H1 (cell line): ENCODE data around the gene RNF220. TPM values are rescaled to one million over a fixed set of nuclear protein-coding genes. Genes with fewer than 3 reads are reported as not detected.

Experiments
- CTCF ChIA-PET: fragments of 300-600 bp; sonication (Branson Sonifier 250); formaldehyde crosslinking; loops from one replicate; lab custom pipeline; 2021; ENCODE audit not compliant: partially characterized antibody; lab: Charles Lee
- POLR2A ChIA-PET: fragments of 300-600 bp; sonication (Branson Sonifier 250); formaldehyde crosslinking; loops from one replicate; lab custom pipeline; 2021; ENCODE audit warnings: inconsistent platforms; ENCODE audit not compliant: partially characterized antibody; lab: Charles Lee
- DNase-seq, 2 experiments: peaks; one replicate each; pipeline versions ENCODE4 v3.0.0 to v3.0.0-alpha.2; 2010 to 2022; ENCODE audit warnings: low spot score in 2 of 2, low read depth in 1 of 2, mixed read lengths in 1 of 2
- FAIRE-seq: peaks from 2 replicates; lab custom pipeline; 2011; peaks lifted over from hg19 to GRCh38; lab: Jason Lieb, UNC
- H2AFZ ChIP-seq: 2 replicates; pipeline ENCODE4 v1.8.1; 2012; ENCODE audit warnings: low read length, inconsistent platforms
- H2AK5ac ChIP-seq: 2 replicates; pipeline ENCODE4 v1.6.1; 2013; ENCODE audit warnings: low read depth, low read length
- H2BK120ac ChIP-seq: replicated peaks from 2 replicates; pipeline ENCODE3; 2013; ENCODE audit warnings: low read depth, low read length, inconsistent platforms
- H2BK12ac ChIP-seq: 2 replicates; pipeline ENCODE4 v1.6.1; 2013; ENCODE audit warnings: low read depth, low read length
- H2BK15ac ChIP-seq: 2 replicates; pipeline ENCODE4 v1.6.1; 2013; ENCODE audit warnings: low read length
- H2BK20ac ChIP-seq: 2 replicates; pipeline ENCODE4 v1.6.1; 2013; ENCODE audit warnings: low read length
- H2BK5ac ChIP-seq: 2 replicates; pipeline ENCODE4 v1.6.1; 2013; ENCODE audit warnings: low read depth, low read length
- H3K14ac ChIP-seq: 2 replicates; pipeline ENCODE4 v1.6.1; 2013; ENCODE audit warnings: inconsistent platforms; ENCODE audit not compliant: insufficient read length
- H3K18ac ChIP-seq: 2 replicates; pipeline ENCODE4 v1.6.1; 2013; ENCODE audit warnings: low read length; ENCODE audit errors: extremely low read depth
- H3K23ac ChIP-seq: 2 replicates; pipeline ENCODE4 v1.6.1; 2013; ENCODE audit warnings: inconsistent platforms; ENCODE audit not compliant: insufficient read length
- H3K23me2 ChIP-seq: 2 replicates; pipeline ENCODE4 v1.6.1; 2013; ENCODE audit warnings: low read depth, low read length
- H3K27ac ChIP-seq: 2 replicates; pipeline ENCODE4 v1.6.1; 2011; ENCODE audit warnings: low read depth, low read length, inconsistent platforms
- H3K27me3 ChIP-seq, 4 experiments: replicated peaks in 1 of 4; 1 replicate in 1 of 4; 2 replicates in 3 of 4; pipeline versions ENCODE4 v1.6.1 to v1.8.1; 2011 to 2013; ENCODE audit warnings: low read length in 3 of 4, mild to moderate bottlenecking in 3 of 4, inconsistent platforms in 2 of 4, mixed read lengths in 2 of 4, moderate library complexity in 1 of 4; ENCODE audit not compliant: control insufficient read depth in 3 of 4, insufficient read depth in 3 of 4; ENCODE audit errors: extremely low read depth in 1 of 4
- H3K36me3 ChIP-seq, 4 experiments: 2 replicates each; pipeline versions ENCODE4 v1.6.1 to v1.8.1; 2011 to 2013; ENCODE audit warnings: mild to moderate bottlenecking in 4 of 4, low read length in 3 of 4, moderate library complexity in 2 of 4, control low read depth in 1 of 4, inconsistent platforms in 1 of 4; ENCODE audit not compliant: insufficient read depth in 4 of 4, control insufficient read depth in 2 of 4
- H3K4ac ChIP-seq: replicated peaks from 2 replicates; pipeline ENCODE3; 2013; ENCODE audit warnings: low read length, low read depth, mixed read lengths, inconsistent platforms; ENCODE audit not compliant: insufficient read length
- H3K4me1 ChIP-seq, 4 experiments: replicated peaks in 1 of 4; 1 replicate in 1 of 4; 2 replicates in 3 of 4; pipeline versions ENCODE4 v1.6.1 to v1.8.1; 2011 to 2013; ENCODE audit warnings: low read length in 3 of 4, inconsistent platforms in 2 of 4, mixed read lengths in 1 of 4; ENCODE audit not compliant: insufficient read depth in 4 of 4, control insufficient read depth in 3 of 4
- H3K4me2 ChIP-seq, 2 experiments: 2 replicates each; pipeline versions ENCODE4 v1.6.1 to v1.8.1; 2011 to 2013; ENCODE audit warnings: low read depth in 2 of 2, low read length in 2 of 2, control low read depth in 1 of 2, inconsistent platforms in 1 of 2, mild to moderate bottlenecking in 1 of 2; ENCODE audit not compliant: insufficient read depth in 1 of 2
- H3K4me3 ChIP-seq, 4 experiments: fragments of 200-600, 300-600 bp in 1 of 4; sonication (generic), shearing (Covaris generic), sonication (Bioruptor Twin) in 1 of 4; 2 replicates each; pipeline versions ENCODE4 v1.5.1 to v1.8.1; 2011 to 2016; ENCODE audit warnings: low read length in 4 of 4, low read depth in 3 of 4, control low read depth in 2 of 4, inconsistent platforms in 2 of 4, mild to moderate bottlenecking in 2 of 4, mixed read lengths in 1 of 4, moderate library complexity in 1 of 4; ENCODE audit not compliant: insufficient read depth in 2 of 4; ENCODE audit errors: extremely low read depth in 1 of 4
- H3K56ac ChIP-seq: replicated peaks from 2 replicates; pipeline ENCODE3; 2013; ENCODE audit warnings: low read depth, mild to moderate bottlenecking, mixed read lengths, low read length, inconsistent platforms; ENCODE audit not compliant: insufficient read length
- H3K79me1 ChIP-seq: 2 replicates; pipeline ENCODE4 v1.6.1; 2013; ENCODE audit warnings: low read depth, low read length, control low read depth
- H3K79me2 ChIP-seq, 2 experiments: 2 replicates each; pipeline versions ENCODE4 v1.6.1 to v1.8.1; 2012 to 2013; ENCODE audit warnings: low read length in 2 of 2, mild to moderate bottlenecking in 2 of 2, inconsistent platforms in 1 of 2; ENCODE audit not compliant: insufficient read depth in 2 of 2, control insufficient read depth in 1 of 2
- H3K9ac ChIP-seq, 4 experiments: replicated peaks in 1 of 4; 1 replicate in 1 of 4; 2 replicates in 3 of 4; pipeline versions ENCODE4 v1.6.1 to v1.8.1; 2011 to 2013; ENCODE audit warnings: low read depth in 3 of 4, low read length in 3 of 4, control low read depth in 2 of 4, mild to moderate bottlenecking in 2 of 4, moderate library complexity in 2 of 4, inconsistent platforms in 1 of 4; ENCODE audit errors: extremely low read depth in 1 of 4
- H3K9me3 ChIP-seq, 2 experiments: 2 replicates each; pipeline versions ENCODE4 v1.6.1 to v1.8.1; 2012 to 2013; ENCODE audit warnings: mild to moderate bottlenecking in 2 of 2, moderate library complexity in 2 of 2, control low read depth in 1 of 2, inconsistent platforms in 1 of 2, low read depth in 1 of 2, low read length in 1 of 2, mixed read lengths in 1 of 2; ENCODE audit not compliant: insufficient read depth in 2 of 2
- H4K20me1 ChIP-seq, 2 experiments: replicated peaks in 1 of 2; 2 replicates each; pipeline versions ENCODE3 to v1.8.1; 2011 to 2013; ENCODE audit warnings: inconsistent platforms in 2 of 2, low read length in 2 of 2, mild to moderate bottlenecking in 1 of 2; ENCODE audit not compliant: insufficient read depth in 2 of 2, control insufficient read depth in 1 of 2
- H4K5ac ChIP-seq: 2 replicates; pipeline ENCODE4 v1.6.1; 2013; ENCODE audit warnings: low read length, low read depth, mixed read lengths, inconsistent platforms; ENCODE audit not compliant: insufficient read length
- H4K8ac ChIP-seq: 2 replicates; pipeline ENCODE4 v1.8.0; 2013; ENCODE audit warnings: mild to moderate bottlenecking, moderate library complexity, low read length, inconsistent platforms; ENCODE audit not compliant: insufficient read depth; ENCODE audit errors: extremely low read depth
- H4K91ac ChIP-seq: replicated peaks from 2 replicates; pipeline ENCODE3; 2013; ENCODE audit warnings: low read length, mixed read lengths, inconsistent platforms; ENCODE audit not compliant: insufficient read length
- KDM1A ChIP-seq: fragments of 200-600, 300-600 bp; sonication (generic); IDR thresholded peaks from 2 replicates; pipeline ENCODE4 v1.7.1; 2016; ENCODE audit warnings: mild to moderate bottlenecking, low read length, borderline replicate concordance
- SIN3A ChIP-seq, 2 experiments: IDR thresholded peaks in 1 of 2; conservative IDR thresholded peaks in 1 of 2; 2 replicates each; pipeline ENCODE4 v1.6.1; 2011 to 2012; ENCODE audit warnings: low read length in 2 of 2, improper control_type of control experiment in 1 of 2, low read depth in 1 of 2, mild to moderate bottlenecking in 1 of 2
- WGBS, 2 experiments: shearing (Covaris generic) in 1 of 2; methylation state at CpG; one replicate each; pipeline versions ENCODE4 v1.1.6 to v1.1.7; 2013 to 2015; ENCODE audit warnings: low lambda C conversion rate in 2 of 2, mixed read lengths in 2 of 2, inconsistent platforms in 1 of 2, low coverage in 1 of 2, missing lambda C conversion rate in 1 of 2; ENCODE audit not compliant: insufficient replicate concordance in 2 of 2, insufficient coverage in 1 of 2, insufficient read length in 1 of 2; ENCODE audit errors: extremely low coverage in 1 of 2, missing lambda C conversion rate in 1 of 2; 5-methylcytosine and 5-hydroxymethylcytosine counted together
- polyA plus RNA-seq, 7 experiments: library from polyadenylated mRNA; depleted of rRNA in 3 of 7; stranded (reverse) in 5 of 7; unstranded in 2 of 7; fragments of >200 nt in 5 of 7; fragments of 200-250 nt in 2 of 7; gene quantifications; 1 replicate in 5 of 7; 2 replicates in 1 of 7; 4 replicates in 1 of 7; pipeline versions ENCODE4 v1.2.1 to v1.2.3, GENCODE V29; 2011 to 2013; ENCODE audit warnings: missing spikeins in 2 of 7, mixed read lengths in 2 of 7
- total RNA-seq: library from RNA; stranded (reverse); fragmentation: NEBNext Ultra II Directional; extraction: Animal tissue kit (Norgen Biotek cat#: 25700); gene quantifications from 2 replicates; pipeline ENCODE4 v1.2.1, GENCODE V29; 2021

Gene RNF220
- total and polyA plus RNA-seq, 2 of the 8 experiments (the other 6 are each of a cell fraction or from before 2014, with no cell fraction given): 123 to 160 TPM

DNA sequence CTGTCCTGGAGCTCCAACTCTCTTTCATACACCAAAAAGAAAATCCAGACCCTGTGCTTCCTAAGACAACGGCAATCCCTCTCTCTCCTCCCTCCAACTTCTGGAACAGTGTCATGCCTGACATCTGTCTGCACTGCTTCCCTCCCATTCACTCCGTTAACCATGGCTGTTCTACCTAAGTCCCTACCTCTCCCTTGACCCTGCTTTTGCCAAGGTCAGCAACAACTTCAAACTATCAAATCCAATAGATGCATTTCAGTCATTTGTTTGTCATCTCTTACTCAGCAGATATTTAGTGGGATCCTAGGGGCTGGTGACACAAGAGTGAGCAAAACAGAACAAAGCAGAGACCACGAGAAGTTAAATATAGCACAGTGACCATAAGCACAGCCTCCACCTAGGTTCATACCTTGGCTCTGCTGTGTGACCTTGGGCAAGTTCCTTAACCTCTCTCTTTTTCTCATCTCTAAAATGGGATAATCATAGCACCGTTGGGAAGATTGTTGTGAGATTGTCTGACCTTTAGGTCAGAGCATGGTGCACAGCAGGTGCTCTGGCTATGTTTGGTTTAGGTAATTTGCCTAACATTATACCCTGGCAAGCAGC lies 180.4 kb downstream of the RNF220 start:
- no peak overlapping the region for H3K27ac ChIP-seq
- CTCF ChIA-PET: interaction anchor here (1.2 to 5.4 kb wide), 5 partner anchors 9 to 208 kb away, joined by 4 to 53 read pairs (median 13); no protein-coding TSS in a partner anchor

More for the DNA sequence above, 180.4 kb downstream of the RNF220 start:
- Histone ChIP-seq H3K9ac (no peak overlapping the region), H2AFZ (no peak overlapping the region), H4K20me1 (no peaks in the 10 kb centered on the region), H3K14ac (no peak overlapping the region), H3K4me1 (peaks cover 0 to 11% (median 5%) of the 10 kb centered on the region in 4 experiments; a peak in 5 of 7 replicates), H3K79me2 (no peaks in the 10 kb centered on the region), H3K4ac (no peak overlapping the region), H4K5ac (no peak overlapping the region), H2BK15ac (no peak overlapping the region), H3K4me2 (no peak overlapping the region), H3K27me3 (no peaks in the 10 kb centered on the region; a peak in 1 of 7 replicates), H2BK5ac (no peak overlapping the region; the same call in 1 of the 2 replicates), H3K23ac (no peak overlapping the region), H3K56ac (no peak overlapping the region), H3K23me2 (no peaks in the 10 kb centered on the region), H2BK120ac (no peak overlapping the region), H4K91ac (no peak overlapping the region), H4K8ac (no peak overlapping the region), H3K36me3 (no peaks in the 10 kb centered on the region), H2AK5ac (no peak overlapping the region), H3K79me1 (peaks cover 5% of the 10 kb centered on the region; the same call in 1 of the 2 replicates), H2BK12ac (no peak overlapping the region), H3K9me3 (no peaks in the 10 kb centered on the region), H3K4me3 (no peak overlapping the region), H3K18ac (no peak overlapping the region), H2BK20ac (no peak overlapping the region)
- no peak for TF ChIP-seq SIN3A (conservative IDR thresholded peaks at IDR 0.05 in 1 of 2, IDR thresholded peaks at IDR 0.05 in 1 of 2; ENCODE audit: low read depth in 1 of 2, low read length in 2 of 2)
- peak; percentile 46; the same call in 1 of the 2 replicates for TF ChIP-seq KDM1A
- POLR2A ChIA-PET: no interaction called here
- FAIRE-seq: no peak
- DNase-seq: no peak
- WGBS, 2 experiments: 83% methylated on average over 4 of the region's 4 CpGs; no CpG with 5 or more reads in 1 of the 2 experiments
